DND-41 (cell line): ENCODE data around the gene ENPP4.
"Not testable (repeated sequence)": the region's sequence is repeated elsewhere in the genome, so short reads cannot be mapped to it uniquely, and the experiment has no call there.

ENCODE experiments used
- ATAC-seq: fragments of 200-7000 bp; cut with Tn5 transposase; 3 replicates; pipeline ENCODE4 v1.9.1; 2021; ENCODE audit warnings: low read depth; ENCODE audit not compliant: insufficient read depth
- DNase-seq: peaks from one replicate; pipeline ENCODE4 v3.0.0-alpha.2; 2020
- H2AFZ ChIP-seq: 2 replicates; pipeline ENCODE4 v1.6.0; 2012; ENCODE audit warnings: low read depth, low read length
- H3K27ac ChIP-seq: 2 replicates; pipeline ENCODE4 v1.5.1; 2012; ENCODE audit warnings: low read length, inconsistent platforms
- H3K27me3 ChIP-seq: fragments of 200-600 bp; sonication (generic); 2 replicates; pipeline ENCODE4 v1.6.0; 2012; ENCODE audit warnings: low read length, mild to moderate bottlenecking, inconsistent platforms; ENCODE audit not compliant: insufficient read depth, poor library complexity
- H3K36me3 ChIP-seq: 2 replicates; pipeline ENCODE4 v1.5.1; 2012; ENCODE audit warnings: low read length, inconsistent platforms; ENCODE audit not compliant: insufficient read depth
- H3K4me1 ChIP-seq: 2 replicates; pipeline ENCODE4 v1.5.1; 2012; ENCODE audit warnings: mild to moderate bottlenecking, low read length; ENCODE audit not compliant: insufficient read depth
- H3K4me2 ChIP-seq: 2 replicates; pipeline ENCODE4 v1.6.0; 2012; ENCODE audit warnings: mild to moderate bottlenecking, moderate library complexity, low read length, inconsistent platforms; ENCODE audit not compliant: insufficient read depth
- H3K4me3 ChIP-seq, 2 experiments: fragments of 200-600 bp in 1 of 2; shearing (Covaris generic) in 1 of 2; 2 replicates each; pipeline ENCODE4 v1.5.1; 2012 to 2016; ENCODE audit warnings: inconsistent platforms in 2 of 2, low read length in 2 of 2, mild to moderate bottlenecking in 2 of 2, low read depth in 1 of 2, moderate library complexity in 1 of 2
- H3K79me2 ChIP-seq: 2 replicates; pipeline ENCODE4 v1.6.0; 2012; ENCODE audit warnings: low read length, inconsistent platforms; ENCODE audit not compliant: insufficient read depth
- H3K9ac ChIP-seq: 2 replicates; pipeline ENCODE4 v1.6.0; 2012; ENCODE audit warnings: low read depth, mild to moderate bottlenecking, inconsistent platforms, low read length, moderate library complexity
- H3K9me3 ChIP-seq: 2 replicates; pipeline ENCODE4 v1.5.1; 2012; ENCODE audit warnings: low read length, moderate library complexity, mild to moderate bottlenecking, inconsistent platforms; ENCODE audit not compliant: insufficient read depth, severe bottlenecking
- H4K20me1 ChIP-seq: 2 replicates; pipeline ENCODE4 v1.6.0; 2012; ENCODE audit warnings: low read length; ENCODE audit not compliant: insufficient read depth
- CTCF ChIP-seq: IDR thresholded peaks from 2 replicates; pipeline ENCODE4 v1.5.1; 2012; ENCODE audit warnings: borderline replicate concordance, low read length, moderate library complexity, mild to moderate bottlenecking; ENCODE audit not compliant: poor library complexity, severe bottlenecking; ENCODE audit errors: extremely low read depth
- EZH2 ChIP-seq: IDR thresholded peaks from 3 replicates; pipeline ENCODE4 v1.6.1; 2012; ENCODE audit warnings: borderline replicate concordance, low read depth, mild to moderate bottlenecking, moderate library complexity, low read length, inconsistent platforms; ENCODE audit not compliant: severe bottlenecking

ENPP4 gene

GRCh38 chr6:46128476-46128875, 1.3 kb upstream of the ENPP4 start:
- no peak for DNase-seq

GRCh38 chr6:46129291-46129628, 529 bp upstream of the ENPP4 start:
- Histone ChIP-seq H4K20me1 (no peaks in the 10 kb centered on the region), H3K9ac (peak overlapping the region; percentile 67), H3K27me3 (no peaks in the 10 kb centered on the region), H3K79me2 (peaks cover 23% of the 10 kb centered on the region), H2AFZ (peak overlapping the region; percentile 89), H3K4me1 (peaks cover 21% of the 10 kb centered on the region), H3K9me3 (no peaks in the 10 kb centered on the region), H3K4me2 (peak overlapping the region; percentile 66), H3K27ac (peak overlapping the region; percentile 64), H3K4me3 (peak overlapping the region; percentile 36 to 75), H3K36me3 (no peaks in the 10 kb centered on the region)
- DNase-seq, result no peak
- peak; percentile 8; the same call in 2 of the 3 replicates for ATAC-seq
- no peak for TF ChIP-seq EZH2
- TF ChIP-seq CTCF, result no peak

More at GRCh38 chr6:46128476-46128875, 1.3 kb upstream of the ENPP4 start:
- H3K9me3 ChIP-seq, result no peaks in the 10 kb centered on the region
- TF ChIP-seq CTCF (no peak), EZH2 (no peak)
- H4K20me1 ChIP-seq, result no peaks in the 10 kb centered on the region
- peak overlapping the region; percentile 67 for H3K9ac ChIP-seq
- no peaks in the 10 kb centered on the region for H3K36me3 ChIP-seq
- peaks cover 21% of the 10 kb centered on the region for H3K4me1 ChIP-seq
- peak overlapping the region; percentile 66 for H3K4me2 ChIP-seq
- peaks cover 16% of the 10 kb centered on the region for H3K79me2 ChIP-seq
- peak overlapping the region; percentile 89; the same call in 1 of the 2 replicates for H2AFZ ChIP-seq
- H3K27me3 ChIP-seq, result no peaks in the 10 kb centered on the region
- H3K27ac ChIP-seq, result no peak overlapping the region
- peak overlapping the region in 1 of 2 experiments; percentile 75; a peak in 3 of 4 replicates for H3K4me3 ChIP-seq
- ATAC-seq, result no peak

GRCh38 chr6:46130666-46131065, 877 bp downstream of the ENPP4 start:
- peak overlapping the region; percentile 66 for H3K4me2 ChIP-seq
- no peaks in the 10 kb centered on the region for H3K36me3 ChIP-seq
- ATAC-seq (no peak), DNase-seq (no peak)
- H4K20me1 ChIP-seq, result 0 out of 2 replicates have a peak, but pooled peaks cover 3% of the 10 kb centered on the region
- peak overlapping the region; percentile 99 for H2AFZ ChIP-seq
- peaks cover 21% of the 10 kb centered on the region for H3K4me1 ChIP-seq
- no peaks in the 10 kb centered on the region for H3K27me3 ChIP-seq
- H3K79me2 ChIP-seq, result peaks cover 34% of the 10 kb centered on the region
- H3K9ac ChIP-seq, result peak overlapping the region; percentile 67
- peak overlapping the region; percentile 27; the same call in 1 of the 2 replicates for H3K27ac ChIP-seq
- H3K4me3 ChIP-seq, result peak overlapping the region; percentile 36 to 75
- TF ChIP-seq EZH2 (no peak), CTCF (no peak)
- no peaks in the 10 kb centered on the region for H3K9me3 ChIP-seq

GRCh38 chr6:46131291-46131690, 1.5 kb downstream of the ENPP4 start:
- not testable (repeated sequence) for H3K9ac ChIP-seq
- H3K79me2 ChIP-seq, result peaks cover 39% of the 10 kb centered on the region

More at GRCh38 chr6:46131291-46131690, 1.5 kb downstream of the ENPP4 start:
- H3K4me3 ChIP-seq, H3K9me3 ChIP-seq, H3K4me2 ChIP-seq, H3K27me3 ChIP-seq, H4K20me1 ChIP-seq, H2AFZ ChIP-seq, H3K36me3 ChIP-seq, H3K27ac ChIP-seq, DNase-seq, ATAC-seq: not testable (repeated sequence)
- H3K4me1 ChIP-seq, result peaks cover 21% of the 10 kb centered on the region
